ENCODE results near the gene ISG20L2.
A peak's percentile ranks its signal among the peaks of the same experiment; 100 is the strongest.

Gene ISG20L2

DNA sequence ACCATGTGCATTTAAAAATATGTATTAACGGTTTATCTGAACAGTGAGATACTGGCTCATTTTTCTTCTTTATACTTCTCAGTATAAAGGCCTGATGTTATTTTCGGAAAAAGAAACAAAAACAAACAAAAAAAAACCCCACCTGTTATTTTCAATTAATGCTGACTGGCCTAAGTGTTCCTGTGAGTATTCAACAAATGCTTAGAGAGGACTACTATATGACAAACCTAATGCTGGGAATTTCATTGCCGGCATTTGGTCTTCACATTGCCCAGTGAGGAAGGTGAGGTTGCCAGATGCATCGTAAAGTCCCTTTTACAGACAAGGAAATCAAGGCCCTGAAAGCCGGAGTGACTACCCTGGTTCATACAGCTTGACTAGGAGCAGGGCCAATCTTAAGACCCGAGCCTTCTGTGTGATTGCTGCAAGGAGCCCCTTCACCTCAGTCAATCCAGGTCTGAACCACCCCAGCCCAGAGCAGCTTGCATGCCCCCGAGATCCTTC lies 11.7 kb upstream of the ISG20L2 start:
- DNase-seq = no peak

DNA sequence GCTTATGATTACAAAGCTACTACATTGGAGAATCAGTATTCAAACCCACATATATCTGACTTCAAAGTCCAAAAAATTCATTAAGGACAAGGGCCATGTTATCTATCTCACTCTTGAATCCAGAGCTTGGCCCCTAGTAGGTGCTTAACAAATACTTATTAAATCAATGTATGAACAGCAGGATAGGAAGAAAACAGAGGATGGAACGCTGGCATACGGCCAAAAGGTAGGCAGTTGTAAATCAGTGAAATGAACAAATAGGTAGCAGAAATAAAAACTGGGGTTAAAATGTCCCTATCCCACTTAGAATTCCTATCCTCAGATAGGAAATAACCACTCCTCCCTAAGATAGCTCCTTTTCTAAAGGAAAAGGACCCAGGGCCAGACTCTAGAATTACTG lies 10.3 kb upstream of the ISG20L2 start:
- DNase-seq = no peak

DNA sequence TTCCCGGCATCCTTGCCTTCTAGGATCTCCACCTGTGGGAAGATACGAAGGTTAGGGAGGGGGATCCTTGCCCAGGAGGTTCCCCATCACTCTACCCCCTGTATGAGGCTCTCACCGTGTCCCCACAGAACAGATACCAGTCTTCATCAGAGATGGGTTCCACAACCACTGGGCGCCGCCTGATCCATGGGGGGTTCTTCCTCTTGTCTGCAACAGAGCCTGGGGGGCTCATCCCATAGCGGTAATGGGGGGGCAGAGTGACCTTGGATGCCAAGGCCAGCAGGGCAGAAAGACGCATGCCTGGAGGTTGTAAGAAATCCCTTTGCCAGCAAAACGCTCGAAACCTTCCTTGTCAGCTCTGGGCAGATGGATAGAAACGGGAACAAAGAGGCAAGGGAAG lies 9.8 kb upstream of the ISG20L2 start:
- no peak for DNase-seq

DNA sequence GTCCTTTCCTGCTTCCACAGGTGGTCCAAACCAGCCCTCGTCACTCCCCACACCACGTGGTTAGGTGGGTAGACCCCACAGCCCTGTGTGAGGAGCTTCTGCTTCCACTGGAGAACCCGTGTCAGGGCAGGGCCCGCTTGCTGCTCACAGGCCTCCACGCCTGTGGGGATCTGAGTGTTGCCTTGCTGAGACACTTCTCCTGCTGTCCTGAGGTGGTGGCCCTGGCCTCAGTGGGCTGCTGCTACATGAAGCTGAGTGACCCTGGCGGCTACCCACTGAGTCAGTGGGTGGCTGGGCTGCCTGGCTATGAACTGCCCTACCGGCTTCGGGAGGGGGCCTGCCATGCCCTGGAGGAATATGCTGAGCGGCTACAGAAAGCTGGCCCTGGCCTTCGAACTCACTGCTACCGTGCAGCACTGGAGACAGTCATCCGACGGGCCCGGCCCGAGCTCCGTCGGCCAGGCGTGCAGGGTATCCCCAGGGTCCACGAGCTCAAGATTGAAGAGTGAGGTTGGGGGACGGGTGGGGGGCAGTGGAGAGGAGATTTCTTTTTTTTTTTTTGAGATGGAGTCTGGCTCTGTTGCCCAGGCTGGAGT lies 5.5 kb upstream of the ISG20L2 start:
- no peak for DNase-seq

DNA sequence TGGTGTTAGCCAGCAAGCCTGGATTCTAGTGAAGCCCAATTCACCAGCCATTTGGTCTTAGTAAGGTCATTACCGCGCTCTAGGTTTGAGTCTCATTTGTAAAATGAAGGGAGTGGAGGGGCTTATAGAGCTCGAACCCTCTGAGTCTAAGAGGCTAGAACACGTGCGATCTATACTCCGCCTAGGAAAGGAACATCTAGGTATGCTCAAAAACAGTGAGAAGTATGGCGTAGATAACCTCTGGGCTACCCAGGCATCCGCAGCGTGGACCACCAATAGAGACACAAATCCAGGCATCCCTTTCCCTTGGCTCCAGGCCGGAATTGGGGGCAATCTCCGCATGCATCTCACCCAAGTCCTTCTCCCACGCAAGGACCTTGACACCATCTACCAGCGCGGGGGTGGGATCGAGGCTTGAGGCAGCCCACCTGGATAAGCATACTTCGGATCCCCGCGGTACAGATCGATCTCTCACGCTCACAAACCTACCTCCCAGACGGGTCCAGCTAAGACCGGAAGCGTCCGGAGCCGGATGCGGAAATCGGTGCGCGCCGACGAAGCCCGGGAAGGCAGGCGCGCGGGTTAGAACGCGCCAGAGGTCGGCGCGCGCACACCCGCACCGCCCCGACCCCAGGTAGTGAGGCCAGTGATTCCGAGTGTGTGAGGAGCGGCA lies 504 bp downstream of the ISG20L2 start, which contains the start of gene METTL25B:
TSS of gene METTL25B (plus strand) at position 544 of the 673 bp plus-strand sequence. CDS start 636 bp downstream, outside the sequence.
- DNase-seq = peak; percentile 64

DNA sequence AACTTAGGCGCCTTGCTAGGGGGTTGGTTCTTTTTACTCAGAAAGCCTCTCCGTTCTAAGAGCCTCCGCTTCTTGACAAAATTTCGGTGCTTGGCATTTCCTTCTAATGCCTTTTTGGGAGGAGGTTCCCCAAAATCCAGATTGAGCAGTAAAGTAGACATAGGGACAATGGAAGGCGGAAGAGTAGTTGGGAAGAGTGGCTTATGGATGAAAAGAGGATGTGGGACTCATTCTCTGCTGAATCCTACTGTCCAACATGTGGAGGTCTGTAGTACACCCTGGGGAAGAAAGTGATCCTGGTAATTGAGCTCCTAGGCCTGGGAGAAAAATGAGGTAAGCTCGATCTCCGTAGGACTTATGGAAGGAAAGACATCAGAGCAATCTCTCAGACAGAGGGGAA lies 1.1 kb downstream of the ISG20L2 start:
- DNase-seq = no peak

DNA sequence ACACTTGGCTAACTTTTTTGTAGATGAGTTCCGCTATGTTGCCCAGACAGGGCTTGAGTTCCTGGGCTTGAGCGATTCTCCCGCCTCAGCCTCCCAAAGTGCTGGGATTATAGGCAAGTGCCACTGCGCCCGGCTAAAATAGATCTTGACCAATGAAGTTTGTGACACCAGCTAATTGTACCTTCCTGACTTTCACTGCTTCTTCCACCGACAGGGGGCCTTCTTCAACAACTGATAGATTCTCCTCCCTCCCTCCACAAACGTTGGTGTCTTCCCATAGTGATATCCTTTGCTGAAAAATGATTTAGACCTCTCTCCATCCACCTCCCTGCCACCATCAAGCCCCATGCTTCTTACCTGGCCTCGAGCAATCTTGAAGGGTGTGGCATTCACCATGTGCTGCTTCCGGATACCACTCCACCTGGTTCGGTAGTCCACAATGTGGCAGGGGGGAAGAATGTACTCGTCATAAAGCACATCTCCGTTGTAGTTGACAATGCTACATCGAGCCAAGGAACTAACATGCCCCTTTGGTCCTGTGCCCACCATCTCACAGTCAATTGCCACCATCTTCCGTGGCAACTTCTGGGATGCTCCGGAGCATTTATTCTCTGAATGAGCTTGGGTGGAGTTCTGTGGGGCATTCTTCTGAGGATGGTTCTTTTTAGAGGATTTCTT lies 1.9 kb downstream of the ISG20L2 start:
- peak; percentile 42 for DNase-seq

DNA sequence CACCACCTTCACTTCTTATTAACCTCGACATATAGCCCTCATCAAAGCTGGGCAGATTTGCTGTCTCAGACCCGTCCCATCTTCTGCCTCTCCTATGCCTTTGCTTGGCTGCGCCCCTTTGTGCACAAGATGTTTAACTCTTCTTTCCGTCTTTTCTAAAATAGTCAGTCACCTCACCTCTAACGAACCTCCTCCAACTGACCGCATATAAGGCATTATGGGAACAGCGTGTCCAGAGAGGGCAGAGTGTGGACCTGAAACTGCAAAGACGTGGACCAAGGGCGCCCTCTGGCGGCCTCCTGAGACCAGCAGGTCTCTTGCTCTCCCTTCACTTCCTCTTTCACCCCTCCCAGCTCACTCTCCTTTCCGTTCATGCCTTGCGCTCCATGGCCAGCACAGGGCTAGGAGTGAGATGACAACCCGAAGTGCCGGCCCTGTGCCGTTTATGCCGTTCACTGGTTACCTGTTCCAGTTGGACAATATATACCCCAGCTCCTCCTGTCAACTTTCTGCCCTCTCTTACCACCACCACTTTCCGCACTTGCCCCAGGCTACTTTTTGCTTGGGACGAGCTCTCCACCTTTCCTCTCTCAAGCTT lies 2.8 kb downstream of the ISG20L2 start:
- peak; percentile 80 for DNase-seq

DNA sequence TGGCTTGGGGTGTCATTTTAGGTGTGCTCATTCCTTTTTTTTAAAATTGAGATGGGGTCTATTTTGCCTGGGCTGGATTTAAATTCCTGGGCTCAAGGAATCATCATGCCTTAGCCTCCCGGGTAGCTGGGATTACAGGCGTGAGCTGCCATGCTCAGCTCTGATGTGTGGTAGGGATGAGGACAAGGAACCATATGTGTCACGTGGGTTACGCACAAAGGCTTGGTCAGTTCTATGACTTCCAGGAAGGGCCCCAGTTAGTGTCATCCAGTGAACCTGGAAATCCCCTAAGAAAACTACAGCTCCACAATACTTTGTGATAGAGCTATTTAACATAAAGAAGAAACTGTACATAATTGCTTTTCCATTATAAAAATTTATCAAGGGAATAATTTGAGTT lies 7.0 kb downstream of the ISG20L2 start:
- no peak for DNase-seq

DNA sequence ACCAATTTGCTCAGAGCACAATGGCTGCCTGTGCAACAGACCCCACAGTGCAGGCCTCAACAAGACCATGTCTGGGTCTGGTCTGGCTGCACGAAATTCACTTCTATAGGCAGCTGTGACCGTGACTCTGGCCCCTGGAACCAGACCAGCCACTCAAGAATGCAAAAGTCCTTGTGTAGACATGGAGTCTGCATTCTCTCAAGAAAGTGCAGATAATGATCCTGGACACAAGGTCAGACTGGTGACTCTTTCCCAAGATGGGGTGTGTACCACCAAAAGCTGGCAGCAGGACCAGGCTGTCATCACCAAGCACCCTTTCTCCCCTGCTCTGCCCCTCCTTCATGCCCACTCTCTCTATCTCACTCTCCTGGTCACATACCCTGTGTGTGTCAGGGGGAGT lies 7.4 kb downstream of the ISG20L2 start:
- no peak for DNase-seq

DNA sequence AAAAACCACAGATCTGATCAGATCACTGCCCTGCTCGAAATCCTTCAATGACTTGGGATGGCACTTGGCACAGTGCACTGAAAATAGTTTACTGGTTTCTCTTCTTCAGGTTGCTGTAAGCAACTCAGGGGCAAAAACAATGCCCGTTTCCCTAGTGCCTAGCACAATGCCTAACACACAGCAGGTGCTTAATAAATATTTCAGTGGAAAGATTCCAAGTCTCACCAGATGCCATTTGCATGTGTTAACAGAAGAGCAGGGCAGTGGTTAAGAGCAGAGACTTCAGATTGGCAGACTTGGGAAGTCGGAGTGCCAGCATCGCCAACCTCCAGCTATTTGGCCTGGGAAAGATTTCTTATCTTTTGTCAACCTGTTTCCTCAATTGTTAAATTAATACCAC lies 11.2 kb downstream of the ISG20L2 start:
- no peak for DNase-seq

DNA sequence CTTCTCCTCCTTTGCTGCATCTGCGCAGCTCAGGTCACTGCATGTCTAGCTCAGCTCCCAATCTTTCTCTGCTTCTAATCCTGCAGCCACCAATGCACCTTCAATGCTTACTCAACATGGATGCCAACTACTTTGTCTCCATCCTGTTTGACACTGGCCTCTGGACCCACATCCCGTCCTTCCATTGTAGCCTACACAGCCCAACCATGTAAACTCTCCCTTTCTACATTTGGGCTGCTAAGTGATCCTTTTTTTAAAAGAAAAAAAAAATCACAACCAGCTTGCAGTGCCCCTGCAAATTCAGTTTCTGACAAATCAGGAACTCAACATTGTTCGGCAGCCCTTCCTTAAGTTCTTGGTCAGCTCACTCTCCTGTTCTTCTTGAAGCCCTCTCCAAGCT lies 13.7 kb downstream of the ISG20L2 start:
- no peak for DNase-seq

DNA sequence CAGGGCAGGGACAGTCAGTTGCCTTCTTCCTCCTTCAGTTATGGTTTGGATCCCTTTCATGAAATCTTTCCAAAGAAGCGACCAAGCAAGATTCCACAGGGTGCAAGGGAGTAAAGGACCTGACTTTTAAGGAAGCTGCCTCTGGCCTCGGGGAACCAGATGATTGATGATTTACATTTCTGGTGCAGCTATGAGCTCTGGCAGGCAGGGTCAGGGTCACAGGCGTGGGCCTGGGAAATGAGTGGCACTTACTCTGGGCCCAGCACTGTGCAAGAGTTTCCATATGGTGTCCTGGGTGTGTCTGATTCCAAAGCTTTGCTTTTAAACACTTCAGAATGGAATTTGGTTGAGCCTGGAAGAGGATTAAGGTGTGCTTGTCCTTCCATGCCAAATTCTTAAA lies 15.9 kb downstream of the ISG20L2 start:
- DNase-seq = no peak

DNA sequence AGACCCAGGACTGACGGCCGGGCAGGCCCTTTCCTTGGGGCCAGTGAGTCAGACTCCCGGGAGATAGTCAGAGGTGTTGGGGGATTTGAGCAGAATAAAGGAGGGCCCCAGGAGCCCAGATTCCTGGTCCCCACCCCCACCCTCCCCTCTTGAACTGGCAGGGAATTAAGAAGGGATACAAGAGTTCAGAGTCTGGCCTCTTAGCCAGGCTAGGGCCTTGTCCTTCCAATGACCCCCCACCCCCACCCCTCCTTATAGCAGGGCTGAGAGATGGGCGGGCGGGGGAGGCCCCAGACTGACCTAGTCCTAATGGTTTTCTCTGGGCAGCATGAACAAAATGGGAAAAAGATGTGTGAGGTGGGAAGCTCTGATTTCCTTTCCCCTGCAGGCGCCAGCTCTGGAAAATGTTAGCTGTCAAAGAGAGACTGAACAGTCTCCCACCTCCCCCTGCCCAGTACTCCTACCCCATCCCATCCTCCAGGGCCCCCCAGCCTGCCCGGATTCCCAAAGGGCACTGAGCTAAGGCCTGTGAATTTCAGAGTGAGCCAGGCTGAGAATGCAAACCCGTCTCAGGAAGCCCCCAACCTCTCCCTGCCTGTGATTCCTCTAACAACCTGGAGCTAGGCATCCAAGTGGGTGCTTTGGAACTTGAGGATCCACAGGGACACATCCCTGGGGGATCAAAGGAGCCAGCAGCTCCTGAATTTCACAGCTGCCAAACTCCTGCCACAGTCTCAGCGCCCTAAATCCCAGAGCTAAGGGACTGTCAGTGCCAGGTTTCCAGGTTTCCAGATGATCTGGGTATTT lies 17.4 kb downstream of the ISG20L2 start:
- no peak for DNase-seq

DNA sequence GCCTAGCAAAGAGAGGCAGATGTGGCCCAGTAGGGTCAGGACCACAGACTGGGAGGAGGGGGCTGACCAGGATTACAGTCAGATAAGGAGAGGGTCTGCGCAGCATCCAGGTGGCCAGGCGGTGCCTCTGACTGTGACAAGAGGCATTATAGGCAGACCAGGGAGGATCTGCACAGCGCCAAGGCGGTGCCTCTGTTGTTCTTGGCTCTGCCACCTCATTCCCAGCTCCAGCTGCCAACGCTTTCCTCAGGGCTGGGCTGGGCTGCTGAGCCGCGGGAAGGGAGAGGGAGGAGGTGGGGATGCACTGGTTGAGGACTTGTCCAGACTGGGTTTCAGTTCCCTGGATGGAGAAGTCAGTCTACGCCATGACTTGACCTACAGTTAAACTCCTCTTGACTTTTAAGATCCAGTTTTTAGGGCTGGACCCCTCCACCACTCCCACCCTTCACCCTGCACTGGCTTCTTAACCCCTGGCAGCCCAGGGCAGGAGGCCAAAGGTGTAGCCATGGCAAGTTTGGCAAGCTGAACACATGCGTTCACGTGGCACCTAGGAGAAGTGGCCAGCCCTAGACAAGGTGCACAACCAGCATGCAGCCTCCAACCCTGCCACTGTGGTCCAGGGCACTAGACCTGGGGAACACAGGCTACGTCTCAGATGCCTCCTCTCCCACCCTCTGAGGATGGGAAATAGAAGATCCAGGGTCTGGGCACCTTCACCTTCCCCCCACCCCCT lies 18.6 kb downstream of the ISG20L2 start:
- no peak for DNase-seq

DNA sequence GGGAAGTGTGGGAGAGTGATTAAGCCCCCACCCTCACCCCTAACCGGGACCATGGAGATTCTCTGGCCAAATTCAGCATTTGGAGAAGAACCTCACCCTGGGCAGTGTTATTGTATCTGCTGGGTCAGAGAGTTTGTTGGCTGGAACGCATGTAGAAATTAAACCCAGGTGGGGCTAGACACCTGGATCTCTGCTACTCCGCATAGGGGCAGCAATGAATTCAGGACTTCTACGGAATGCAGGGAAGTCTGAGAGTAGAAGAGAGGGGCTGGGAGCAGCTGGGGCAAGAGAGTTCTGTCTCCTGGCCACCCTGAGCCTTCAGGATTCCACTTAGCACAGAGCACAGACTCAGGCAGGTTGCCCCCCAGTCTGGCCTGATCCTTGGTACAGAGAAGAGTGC lies 19.5 kb downstream of the ISG20L2 start:
- no peak for DNase-seq

DNA sequence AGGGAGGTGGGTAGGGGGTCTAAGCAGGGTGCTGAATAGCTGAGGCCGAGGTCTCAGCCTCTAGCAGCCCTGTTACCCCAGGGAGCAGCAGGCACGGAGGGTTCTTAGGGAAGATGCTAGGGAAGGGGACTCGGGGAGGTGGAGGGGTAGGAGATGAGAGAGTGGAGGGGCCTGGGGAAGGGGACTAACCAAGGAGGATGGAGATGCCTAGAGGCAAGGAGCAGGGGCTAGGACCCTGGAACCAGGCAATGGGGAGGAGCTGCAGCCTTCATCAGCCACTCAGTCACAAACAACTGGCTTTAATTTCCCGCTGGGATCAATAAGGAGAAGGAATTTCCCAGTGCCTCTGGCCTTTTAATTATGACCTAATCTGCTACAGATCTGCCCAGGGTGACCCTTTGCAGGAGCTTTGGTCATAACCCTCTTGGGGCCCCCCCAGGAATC lies 20.3 kb downstream of the ISG20L2 start:
- DNase-seq = no peak

DNA sequence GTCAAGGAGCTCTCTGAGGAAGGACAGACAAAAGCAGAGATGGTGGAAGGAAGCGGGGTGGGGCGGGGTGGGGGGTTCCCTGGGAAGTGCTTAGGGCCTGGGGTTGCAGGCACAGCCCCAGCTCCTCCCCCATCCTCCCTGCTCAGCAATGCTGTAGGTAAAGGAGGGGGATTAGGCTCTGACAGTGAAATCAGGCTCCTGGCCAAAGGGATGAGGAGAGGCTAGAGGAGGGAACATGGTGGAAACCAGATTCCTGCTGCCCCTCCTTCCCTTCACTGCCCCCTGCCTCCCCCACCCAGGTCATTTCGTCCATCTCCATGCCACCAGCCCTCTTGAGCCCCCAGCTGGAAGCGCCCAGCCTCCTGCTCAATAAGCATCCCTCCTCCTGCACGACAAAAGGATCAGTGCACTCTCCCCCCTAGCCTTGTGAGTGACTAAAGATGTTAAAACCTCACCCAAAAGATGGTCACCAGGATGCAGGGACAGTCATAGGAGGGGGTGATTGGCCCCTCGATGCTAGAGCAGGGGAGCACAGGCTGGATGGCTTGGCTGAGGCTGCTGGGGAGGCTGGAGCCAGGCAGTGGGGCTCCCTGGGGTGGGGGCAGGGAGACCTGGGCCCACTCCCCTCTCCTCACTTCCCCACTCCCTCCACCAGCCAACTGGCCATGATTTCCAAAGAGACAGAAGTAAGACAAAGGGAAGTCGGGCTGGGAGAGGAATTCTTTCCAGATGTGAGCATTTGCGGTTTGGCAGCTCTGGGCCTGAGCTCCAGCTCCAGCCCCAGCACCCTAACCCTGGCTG lies 20.9 kb downstream of the ISG20L2 start:
- DNase-seq = no peak

DNA sequence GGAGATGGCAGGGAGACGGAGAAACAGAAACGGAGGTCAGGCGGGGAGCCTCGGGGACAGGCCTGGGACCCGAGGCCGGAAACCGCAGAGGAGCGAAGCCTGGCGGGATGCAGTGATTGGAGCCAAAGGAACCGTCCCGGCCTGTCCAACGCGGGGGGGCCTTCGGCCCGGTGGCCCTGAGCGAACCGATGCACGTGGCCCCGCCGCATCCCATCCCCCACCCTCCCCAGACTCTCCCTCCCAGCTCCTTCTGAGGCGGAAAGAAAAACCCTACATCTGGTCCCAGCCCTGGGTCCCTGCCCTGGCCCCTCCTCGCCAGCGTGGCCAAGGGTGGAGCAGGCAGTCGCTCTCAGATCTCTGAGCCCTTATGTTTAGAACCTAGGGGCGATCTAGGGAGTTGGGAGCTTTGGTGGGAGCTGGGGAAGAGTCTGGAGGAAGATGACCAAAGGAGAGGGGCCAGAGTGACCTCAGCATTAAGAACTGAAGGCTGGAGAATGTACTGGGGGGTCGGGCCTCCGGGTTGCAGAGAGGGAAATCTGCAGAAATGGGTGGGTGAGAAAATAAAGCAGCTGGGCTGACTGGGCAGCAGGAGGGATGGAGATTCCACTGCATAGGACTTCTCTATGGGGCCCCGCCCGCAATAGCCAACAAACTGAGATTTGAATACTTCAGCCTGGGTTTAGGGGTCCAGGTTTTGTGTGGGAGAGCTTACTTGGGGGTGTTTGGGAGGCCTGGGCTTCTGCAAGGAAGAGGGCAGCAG lies 21.7 kb downstream of the ISG20L2 start:
- DNase-seq = no peak

DNA sequence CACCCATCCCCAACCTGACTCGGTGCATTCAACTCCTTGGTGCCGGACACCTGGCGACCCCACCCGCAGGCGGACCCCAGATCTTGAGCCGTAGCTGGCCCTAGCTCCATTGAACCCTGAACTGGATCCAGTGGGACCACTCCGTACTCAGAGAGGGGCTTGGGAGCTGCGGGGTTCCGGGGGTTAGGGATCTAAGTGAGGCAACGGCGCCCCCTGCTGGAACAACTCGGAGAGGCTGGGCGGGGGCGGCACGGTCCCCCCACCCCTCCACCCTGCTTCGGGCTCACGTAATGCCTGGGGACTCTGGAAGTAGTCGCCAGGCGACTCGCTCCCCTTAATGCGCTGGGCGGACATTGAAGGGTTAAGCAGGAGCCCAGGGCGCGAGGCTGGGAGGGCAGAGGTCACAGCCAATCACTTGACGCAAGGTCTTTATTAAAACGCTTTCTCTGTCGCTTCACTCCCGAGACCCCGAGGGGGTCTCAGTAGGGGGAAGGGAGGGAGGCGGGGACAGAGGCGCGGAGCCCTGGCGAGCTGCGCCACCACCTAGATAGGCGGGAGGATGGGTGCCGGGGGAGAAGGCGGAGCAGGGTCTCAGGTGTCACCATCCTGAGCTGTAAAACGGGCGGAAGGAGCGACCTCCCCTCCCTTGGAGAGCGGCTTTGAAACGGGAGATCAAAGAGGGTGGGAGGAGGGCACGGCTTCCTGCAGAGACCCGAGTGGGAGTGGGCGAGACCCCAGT lies 22.5 kb downstream of the ISG20L2 start:
- peak; percentile 75 for DNase-seq
